PFSK-1 (cell line): ENCODE measurements around the gene AGRN.

Experiments
- POLR2AphosphoS5 ChIP-seq: IDR thresholded peaks from 2 replicates; pipeline ENCODE4 v1.6.1; 2012; ENCODE audit warnings: low read depth, mild to moderate bottlenecking, control low read depth, low read length, moderate library complexity
- REST ChIP-seq, 2 experiments: IDR thresholded peaks; 2 replicates each; pipeline versions ENCODE4 v1.6.1 to v1.8.0; 2011 to 2012; ENCODE audit warnings: low read depth in 2 of 2, low read length in 2 of 2, control low read depth in 1 of 2, inconsistent platforms in 1 of 2, mild to moderate bottlenecking in 1 of 2, moderate library complexity in 1 of 2; ENCODE audit not compliant: insufficient read depth in 1 of 2
- TAF1 ChIP-seq: IDR thresholded peaks from 2 replicates; pipeline ENCODE4 v1.6.1; 2012; ENCODE audit warnings: low read length, control low read depth, borderline replicate concordance; ENCODE audit not compliant: insufficient read depth

- no peak for TF ChIP-seq POLR2AphosphoS5
- no peak for TF ChIP-seq TAF1
- TF ChIP-seq REST (IDR thresholded peaks at IDR 0.05; ENCODE audit: insufficient read depth in 1 of 2, low read depth in 2 of 2, low read length in 2 of 2), result no peak
These were observed 14.1 kb upstream of the AGRN start for GRCh38 chr1:1005774-1006304.
